Hematopoietic multipotent progenitor cell (in vitro differentiated cells): Measurements from ENCODE around the gene ARHGEF7. TPM values are rescaled to one million over a fixed set of nuclear protein-coding genes. Genes with fewer than 3 reads are reported as not detected.
"Not testable (repeated sequence)": the region's sequence is repeated elsewhere in the genome, so short reads cannot be mapped to it uniquely, and the experiment has no call there.

Experiments used
- DNase-seq, 3 donors: peaks; one replicate each; pipeline ENCODE4 v3.0.0-alpha.2; 2011 to 2015; ENCODE audit warnings: low read depth in 2 of 3, low spot score in 2 of 3
- total RNA-seq: library from RNA; depleted of rRNA; stranded (reverse); fragments of >200 nt; gene quantifications from one replicate; pipeline ENCODE4 v1.2.3, GENCODE V29; 2012

ARHGEF7 gene
- total RNA-seq, 1 donor = 34.2 TPM

- no peak for DNase-seq
Observed at GRCh38 chr13:111187960-111188541, 72.9 kb downstream of the ARHGEF7 start.

- not testable (repeated sequence) for DNase-seq
Observed at GRCh38 chr13:111189064-111189505, 74.0 kb downstream of the ARHGEF7 start.

GRCh38 chr13:111189516-111189915, 74.4 kb downstream of the ARHGEF7 start:
- DNase-seq = not testable (repeated sequence)

- peak in 2 of 3 donors; percentile 61 to 79 for DNase-seq
Observed at GRCh38 chr13:111193223-111193622, 78.1 kb downstream of the ARHGEF7 start.

GRCh38 chr13:111194651-111195050, 79.5 kb downstream of the ARHGEF7 start:
- not testable (repeated sequence) for DNase-seq

GRCh38 chr13:111198732-111199378, 83.7 kb downstream of the ARHGEF7 start:
- DNase-seq = not testable (repeated sequence)

- peak in 1 of 3 donors; percentile 11 for DNase-seq
Observed at GRCh38 chr13:111201304-111201940, 86.3 kb downstream of the ARHGEF7 start.

GRCh38 chr13:111202156-111202621, 87.1 kb downstream of the ARHGEF7 start:
- no peak for DNase-seq

GRCh38 chr13:111202745-111203144, 87.6 kb downstream of the ARHGEF7 start:
- DNase-seq = peak in 1 of 3 donors; percentile 47

- DNase-seq = no peak
Observed at GRCh38 chr13:111203736-111204389, 88.8 kb downstream of the ARHGEF7 start.

GRCh38 chr13:111204438-111205177, 89.5 kb downstream of the ARHGEF7 start:
- DNase-seq = no peak

GRCh38 chr13:111206148-111206547, 91.0 kb downstream of the ARHGEF7 start:
- DNase-seq = no peak

GRCh38 chr13:111209613-111210012, 94.5 kb downstream of the ARHGEF7 start:
- DNase-seq = no peak

GRCh38 chr13:111210091-111210490, 95.0 kb downstream of the ARHGEF7 start:
- DNase-seq = no peak

- no peak for DNase-seq
Observed at GRCh38 chr13:111210544-111211469, 95.7 kb downstream of the ARHGEF7 start.

- DNase-seq = no peak
Observed at GRCh38 chr13:111211789-111212516, 96.8 kb downstream of the ARHGEF7 start.

GRCh38 chr13:111212517-111212873, 97.4 kb downstream of the ARHGEF7 start:
- no peak for DNase-seq

- no peak for DNase-seq
Observed at GRCh38 chr13:111213964-111214726, 99.0 kb downstream of the ARHGEF7 start.
